Caki2 (cell line): ENCODE data around the gene DAND5. TPM values are rescaled to one million over a fixed set of nuclear protein-coding genes. Genes with fewer than 3 reads are reported as not detected.
"Not testable (repeated sequence)": the region's sequence is repeated elsewhere in the genome, so short reads cannot be mapped to it uniquely, and the experiment has no call there.

Source experiments
- DNase-seq: peaks from one replicate; pipeline ENCODE4 v3.0.0-alpha.2; 2015; ENCODE audit warnings: low read depth
- in situ Hi-C: cut with HindIII; loops from 2 replicates; pipeline ENCODE4 v1.10.0; 2016; ENCODE audit warnings: low sequenced_read_pairs, low pct_unique_long_range_greater_than_20kb, mixed read lengths
- total RNA-seq: library from RNA; depleted of rRNA; stranded (reverse); fragments of >200 nt; shearing (Covaris generic); gene quantifications from 2 replicates; pipeline ENCODE4 v1.2.3, GENCODE V29; 2014; ENCODE audit warnings: low replicate concordance

DAND5 gene
- total RNA-seq, 1 experiment from 2014 or later = not detected

- in situ Hi-C loops = no loop called here
- no peak for DNase-seq
These were observed 13.4 kb upstream of the DAND5 start for GRCh38 chr19:12955996-12956395.

GRCh38 chr19:12956446-12957388, 12.7 kb upstream of the DAND5 start, which contains the start of gene GADD45GIP1:
GADD45GIP1 (minus strand) TSS chr19:12957223; CDS start chr19:12957212, 11 bp downstream.
- DNase-seq = peak; percentile 81
- in situ Hi-C loops = no loop called here

- DNase-seq, in situ Hi-C loops: not testable (repeated sequence)
These were observed 11.9 kb upstream of the DAND5 start for GRCh38 chr19:12957389-12957952.

GRCh38 chr19:12959481-12959880, 9.9 kb upstream of the DAND5 start:
- no peak for DNase-seq
- in situ Hi-C loops = no loop called here

GRCh38 chr19:12965017-12965811, 4.2 kb upstream of the DAND5 start:
- in situ Hi-C loops = no loop called here
- peak; percentile 83 for DNase-seq

GRCh38 chr19:12965812-12966135, 3.6 kb upstream of the DAND5 start:
- in situ Hi-C loops = no loop called here
- no peak for DNase-seq

- DNase-seq = no peak
- in situ Hi-C loops = no loop called here
These were observed 1.5 kb upstream of the DAND5 start for GRCh38 chr19:12967907-12968306.

GRCh38 chr19:12970070-12970820, 869 bp downstream of the DAND5 start:
- in situ Hi-C loops = no loop called here

GRCh38 chr19:12973236-12973635, 3.9 kb downstream of the DAND5 start:
- in situ Hi-C loops = no loop called here
- no peak for DNase-seq

More at GRCh38 chr19:12970070-12970820, 869 bp downstream of the DAND5 start:
- no peak for DNase-seq

GRCh38 chr19:12974301-12975220, 5.2 kb downstream of the DAND5 start:
- DNase-seq = no peak
- in situ Hi-C loops = no loop called here

- in situ Hi-C loops = no loop called here
- no peak for DNase-seq
These were observed 5.9 kb downstream of the DAND5 start for GRCh38 chr19:12975221-12975741.

- DNase-seq, in situ Hi-C loops: not testable (repeated sequence)
These were observed 6.7 kb downstream of the DAND5 start for GRCh38 chr19:12976109-12976508.

GRCh38 chr19:12979974-12980373, 10.6 kb downstream of the DAND5 start:
- in situ Hi-C loops = no loop called here

GRCh38 chr19:12982648-12983047, 13.3 kb downstream of the DAND5 start:
- in situ Hi-C loops = no loop called here
- no peak for DNase-seq

More at GRCh38 chr19:12979974-12980373, 10.6 kb downstream of the DAND5 start:
- no peak for DNase-seq

- in situ Hi-C loops = no loop called here
- no peak for DNase-seq
These were observed 13.7 kb downstream of the DAND5 start for GRCh38 chr19:12983091-12983490.

GRCh38 chr19:12983542-12984142, 14.3 kb downstream of the DAND5 start:
- peak; percentile 82 for DNase-seq
- in situ Hi-C loops = no loop called here
